K562 (cell line): Measurements from ENCODE around the gene PLEKHA6. TPM values are rescaled to one million over a fixed set of nuclear protein-coding genes. Genes with fewer than 3 reads are reported as not detected.

Experiments used
- RFX1 ChIP-seq: fragments of 450-650 bp; IDR thresholded peaks from 2 replicates; pipeline ENCODE4 v1.6.1; 2016; ENCODE audit warnings: mild to moderate bottlenecking, moderate library complexity
- SREBF2 ChIP-seq: sonication (generic); formaldehyde crosslinking; IDR thresholded peaks from 2 replicates; pipeline ENCODE4 v1.4.0; 2020; ENCODE audit warnings: mild to moderate bottlenecking, missing genetic modification reagents
- ZNF253 ChIP-seq: fragments of 250-450 bp; sonication (Bioruptor Pico); conservative IDR thresholded peaks from 2 replicates; pipeline ENCODE4 v1.6.1; 2021; ENCODE audit warnings: mild to moderate bottlenecking
- ZNF707 ChIP-seq: fragments of 250-450 bp; sonication (Bioruptor Pico); conservative IDR thresholded peaks from 2 replicates; pipeline ENCODE4 v1.8.0; 2022; ENCODE audit warnings: inconsistent platforms, mild to moderate bottlenecking, moderate library complexity
- polyA plus RNA-seq, 8 experiments: library from polyadenylated mRNA; depleted of rRNA in 4 of 8; stranded (reverse) in 5 of 8; unstranded in 3 of 8; fragments of >200 nt; fragmentation: Nextera tagmentation in 2 of 8; fragmentation: Illumina TruSeq in 1 of 8; extraction: Ambion mirVana in 2 of 8; extraction: Trizol in 1 of 8; gene quantifications; 2 replicates each; pipeline versions ENCODE4 v1.2.1 to v1.2.3, GENCODE V29; 2011 to 2014; ENCODE audit warnings: inconsistent platforms in 1 of 8, missing spikeins in 1 of 8
- total RNA-seq, 7 experiments: library from RNA; depleted of rRNA in 6 of 7; stranded (reverse); fragments of >200 nt in 6 of 7; fragmentation: Illumina TruSeq in 2 of 7; extraction: Trizol in 2 of 7; gene quantifications; 2 replicates each; pipeline versions ENCODE4 v1.2.1 to v1.2.3, GENCODE V29; 2011 to 2021; ENCODE audit warnings: low replicate concordance in 1 of 7
- TF ChIP-seq, protein P1 (sequence below), 2 experiments: IDR thresholded peaks; 2 replicates each; pipeline ENCODE4 v1.6.1; 2012; ENCODE audit warnings: improper control_type of control experiment in 2 of 2, low read depth in 2 of 2, low read length in 2 of 2, borderline replicate concordance in 1 of 2
- TF ChIP-seq, protein P2 (sequence below): fragments of 450-650 bp; formaldehyde crosslinking; IDR thresholded peaks from 2 replicates; pipeline ENCODE4 v1.4.0; 2020; ENCODE audit warnings: mild to moderate bottlenecking

The PLEKHA6 gene
- total and polyA plus RNA-seq, 9 of the 15 experiments (the other 6 are each of a cell fraction or from before 2014, with no cell fraction given): under 0.01 to 0.33 (median 0.01) TPM; not detected in 4

DNA sequence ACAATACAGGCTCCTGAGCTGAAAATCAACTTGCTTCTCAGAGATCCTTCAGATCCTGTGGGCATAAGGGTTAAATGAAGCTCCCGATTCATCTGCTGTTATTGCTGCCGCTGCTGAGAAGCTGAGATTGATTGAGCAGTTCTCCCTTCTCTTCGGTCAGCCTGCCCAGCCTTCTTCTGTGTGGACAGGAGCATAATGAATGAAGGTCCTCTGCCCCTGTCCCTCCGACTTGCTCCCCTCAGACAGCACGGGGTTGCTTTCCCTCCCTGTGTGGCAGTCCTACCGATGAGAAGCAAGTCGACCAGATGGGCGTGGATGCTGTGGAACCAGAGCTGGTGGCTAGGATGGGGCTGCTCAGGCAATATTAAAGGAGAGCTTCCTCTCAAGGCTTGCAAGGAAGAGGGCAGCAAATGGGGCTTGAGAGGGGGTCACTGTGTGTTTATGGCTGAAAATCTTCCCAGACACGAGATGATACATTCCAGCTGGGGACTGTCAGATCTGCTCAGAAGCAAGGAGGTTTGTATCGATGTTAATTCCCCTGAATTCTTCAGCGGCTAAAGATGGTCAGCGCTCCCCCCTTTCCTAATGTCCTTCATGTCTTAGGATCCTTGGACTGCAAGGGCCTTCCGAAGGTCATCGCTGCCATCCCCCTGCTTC lies 82.0 kb downstream of the PLEKHA6 start (continued):
- TF ChIP-seq, protein P1, sequence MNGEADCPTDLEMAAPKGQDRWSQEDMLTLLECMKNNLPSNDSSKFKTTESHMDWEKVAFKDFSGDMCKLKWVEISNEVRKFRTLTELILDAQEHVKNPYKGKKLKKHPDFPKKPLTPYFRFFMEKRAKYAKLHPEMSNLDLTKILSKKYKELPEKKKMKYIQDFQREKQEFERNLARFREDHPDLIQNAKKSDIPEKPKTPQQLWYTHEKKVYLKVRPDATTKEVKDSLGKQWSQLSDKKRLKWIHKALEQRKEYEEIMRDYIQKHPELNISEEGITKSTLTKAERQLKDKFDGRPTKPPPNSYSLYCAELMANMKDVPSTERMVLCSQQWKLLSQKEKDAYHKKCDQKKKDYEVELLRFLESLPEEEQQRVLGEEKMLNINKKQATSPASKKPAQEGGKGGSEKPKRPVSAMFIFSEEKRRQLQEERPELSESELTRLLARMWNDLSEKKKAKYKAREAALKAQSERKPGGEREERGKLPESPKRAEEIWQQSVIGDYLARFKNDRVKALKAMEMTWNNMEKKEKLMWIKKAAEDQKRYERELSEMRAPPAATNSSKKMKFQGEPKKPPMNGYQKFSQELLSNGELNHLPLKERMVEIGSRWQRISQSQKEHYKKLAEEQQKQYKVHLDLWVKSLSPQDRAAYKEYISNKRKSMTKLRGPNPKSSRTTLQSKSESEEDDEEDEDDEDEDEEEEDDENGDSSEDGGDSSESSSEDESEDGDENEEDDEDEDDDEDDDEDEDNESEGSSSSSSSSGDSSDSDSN (IDR thresholded peaks at IDR 0.05; ENCODE audit: borderline replicate concordance in 1 of 2, low read depth in 2 of 2, low read length in 2 of 2): no peak
- no peak for TF ChIP-seq ZNF707 (CRISPR knock-in tag)
- TF ChIP-seq ZNF253 (CRISPR knock-in tag): no peak
- TF ChIP-seq, protein P2, sequence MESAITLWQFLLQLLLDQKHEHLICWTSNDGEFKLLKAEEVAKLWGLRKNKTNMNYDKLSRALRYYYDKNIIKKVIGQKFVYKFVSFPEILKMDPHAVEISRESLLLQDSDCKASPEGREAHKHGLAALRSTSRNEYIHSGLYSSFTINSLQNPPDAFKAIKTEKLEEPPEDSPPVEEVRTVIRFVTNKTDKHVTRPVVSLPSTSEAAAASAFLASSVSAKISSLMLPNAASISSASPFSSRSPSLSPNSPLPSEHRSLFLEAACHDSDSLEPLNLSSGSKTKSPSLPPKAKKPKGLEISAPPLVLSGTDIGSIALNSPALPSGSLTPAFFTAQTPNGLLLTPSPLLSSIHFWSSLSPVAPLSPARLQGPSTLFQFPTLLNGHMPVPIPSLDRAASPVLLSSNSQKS: no peak
- TF ChIP-seq RFX1: no peak
- no peak for TF ChIP-seq SREBF2 (CRISPR knock-in tag)
